ENCODE measurements around the gene CHRM5. TPM values are rescaled to one million over a fixed set of nuclear protein-coding genes. Genes with fewer than 3 reads are reported as not detected.
"Not testable (repeated sequence)": the region's sequence is repeated elsewhere in the genome, so short reads cannot be mapped to it uniquely, and the experiment has no call there.

CHRM5 gene
- total and polyA plus RNA-seq, 4 donors = 0.01 to 0.23 TPM; not detected in 2

- DNase-seq = no peak
- no peak overlapping the region for H3K27ac ChIP-seq (ENCODE audit: low read depth in 1 of 2, low read length in 1 of 2)
- no peak for ATAC-seq (ENCODE audit: insufficient read depth, low FRiP score)
- no peak overlapping the region for H3K4me3 ChIP-seq
- no peaks in the 10 kb centered on the region for H3K27me3 ChIP-seq (ENCODE audit: control insufficient read depth in 3 of 3, insufficient read depth in 3 of 3, low read length in 2 of 3)
- TF ChIP-seq, protein P1, sequence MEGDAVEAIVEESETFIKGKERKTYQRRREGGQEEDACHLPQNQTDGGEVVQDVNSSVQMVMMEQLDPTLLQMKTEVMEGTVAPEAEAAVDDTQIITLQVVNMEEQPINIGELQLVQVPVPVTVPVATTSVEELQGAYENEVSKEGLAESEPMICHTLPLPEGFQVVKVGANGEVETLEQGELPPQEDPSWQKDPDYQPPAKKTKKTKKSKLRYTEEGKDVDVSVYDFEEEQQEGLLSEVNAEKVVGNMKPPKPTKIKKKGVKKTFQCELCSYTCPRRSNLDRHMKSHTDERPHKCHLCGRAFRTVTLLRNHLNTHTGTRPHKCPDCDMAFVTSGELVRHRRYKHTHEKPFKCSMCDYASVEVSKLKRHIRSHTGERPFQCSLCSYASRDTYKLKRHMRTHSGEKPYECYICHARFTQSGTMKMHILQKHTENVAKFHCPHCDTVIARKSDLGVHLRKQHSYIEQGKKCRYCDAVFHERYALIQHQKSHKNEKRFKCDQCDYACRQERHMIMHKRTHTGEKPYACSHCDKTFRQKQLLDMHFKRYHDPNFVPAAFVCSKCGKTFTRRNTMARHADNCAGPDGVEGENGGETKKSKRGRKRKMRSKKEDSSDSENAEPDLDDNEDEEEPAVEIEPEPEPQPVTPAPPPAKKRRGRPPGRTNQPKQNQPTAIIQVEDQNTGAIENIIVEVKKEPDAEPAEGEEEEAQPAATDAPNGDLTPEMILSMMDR (IDR thresholded peaks at IDR 0.05; ENCODE audit: control extremely low read depth, extremely low read depth) = no peak
- H3K9me3 ChIP-seq (ENCODE audit: control insufficient read depth in 4 of 4, insufficient read depth in 3 of 4, low read length in 3 of 4) = no peaks in the 10 kb centered on the region
- H3K4me1 ChIP-seq (ENCODE audit: control insufficient read depth in 5 of 5, insufficient read depth in 5 of 5, low read length in 5 of 5) = peaks cover 0 to 4% (median 0%) of the 10 kb centered on the region in 5 donors
- no peak overlapping the region for H3K9ac ChIP-seq (ENCODE audit: insufficient read depth in 1 of 2, low read length in 2 of 2)
- 97% methylated on average over 9 of the region's 9 CpGs for WGBS, 2 donors
- peaks cover 0 to under 1% (median 0%) of the 10 kb centered on the region in 4 donors for H3K36me3 ChIP-seq (ENCODE audit: control insufficient read depth in 4 of 4, insufficient read depth in 4 of 4, low read length in 4 of 4)
Observed at GRCh38 chr15:34013746-34014145, 45.4 kb downstream of the CHRM5 start.

- TF ChIP-seq, protein P1 (IDR thresholded peaks at IDR 0.05; ENCODE audit: control extremely low read depth, extremely low read depth) = no peak
- WGBS, 2 donors = 87 to 90% methylated on average over 2 of the region's 2 CpGs
- ATAC-seq (ENCODE audit: insufficient read depth, low FRiP score) = no peak
Observed at GRCh38 chr15:34014556-34014955, 46.3 kb downstream of the CHRM5 start.

GRCh38 chr15:34018021-34018645 lies 49.8 kb downstream of the CHRM5 start:
- no peaks in the 10 kb centered on the region for H3K27me3 ChIP-seq (ENCODE audit: control insufficient read depth in 3 of 3, insufficient read depth in 3 of 3, low read length in 2 of 3)
- H3K4me1 ChIP-seq (ENCODE audit: control insufficient read depth in 5 of 5, insufficient read depth in 5 of 5, low read length in 5 of 5) = no peaks in the 10 kb centered on the region
- WGBS, 2 donors = 84 to 85% methylated on average over 16 of the region's 16 CpGs
- peaks cover 0 to 2% (median 0%) of the 10 kb centered on the region in 4 donors for H3K36me3 ChIP-seq (ENCODE audit: control insufficient read depth in 4 of 4, insufficient read depth in 4 of 4, low read length in 4 of 4)
- no peak for ATAC-seq (ENCODE audit: insufficient read depth, low FRiP score)
- DNase-seq = no peak
- TF ChIP-seq, protein P1 (IDR thresholded peaks at IDR 0.05; ENCODE audit: control extremely low read depth, extremely low read depth) = no peak
- no peak overlapping the region for H3K9ac ChIP-seq (ENCODE audit: insufficient read depth in 1 of 2, low read length in 2 of 2)
- H3K9me3 ChIP-seq (ENCODE audit: control insufficient read depth in 4 of 4, insufficient read depth in 3 of 4, low read length in 3 of 4) = no peaks in the 10 kb centered on the region
- H3K4me3 ChIP-seq = no peak overlapping the region
- no peak overlapping the region for H3K27ac ChIP-seq (ENCODE audit: low read depth in 1 of 2, low read length in 1 of 2)

More at GRCh38 chr15:34014556-34014955, 46.3 kb downstream of the CHRM5 start:
- Histone ChIP-seq H3K9ac (ENCODE audit: insufficient read depth in 1 of 2, low read length in 2 of 2) (no peak overlapping the region), H3K4me1 (ENCODE audit: control insufficient read depth in 5 of 5, insufficient read depth in 5 of 5, low read length in 5 of 5) (peaks cover 0 to 4% (median 0%) of the 10 kb centered on the region in 5 donors), H3K27me3 (ENCODE audit: control insufficient read depth in 3 of 3, insufficient read depth in 3 of 3, low read length in 2 of 3) (no peaks in the 10 kb centered on the region), H3K27ac (ENCODE audit: low read depth in 1 of 2, low read length in 1 of 2) (no peak overlapping the region), H3K36me3 (ENCODE audit: control insufficient read depth in 4 of 4, insufficient read depth in 4 of 4, low read length in 4 of 4) (peaks cover 0 to 2% (median 0%) of the 10 kb centered on the region in 4 donors), H3K4me3 (no peak overlapping the region), H3K9me3 (ENCODE audit: control insufficient read depth in 4 of 4, insufficient read depth in 3 of 4, low read length in 3 of 4) (no peaks in the 10 kb centered on the region)
- DNase-seq = no peak

DNA sequence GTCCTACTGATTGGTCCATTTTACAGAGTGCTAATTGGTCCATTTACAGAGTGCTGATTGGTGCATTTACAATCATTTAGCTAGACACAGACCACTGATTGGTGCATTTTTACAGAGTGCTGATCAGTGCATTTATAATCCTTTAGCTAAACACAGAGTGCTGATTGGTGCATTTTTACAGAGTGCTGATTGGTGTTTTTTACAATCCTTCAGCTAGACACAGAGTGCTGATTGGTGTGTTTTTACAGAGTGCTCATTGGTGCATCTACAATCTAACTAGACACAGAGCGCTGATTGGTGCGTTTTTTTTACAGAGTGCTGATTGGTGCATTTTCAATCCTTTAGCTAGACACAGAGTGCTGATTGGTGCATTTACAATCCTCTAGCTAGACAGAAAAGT lies 50.4 kb downstream of the CHRM5 start:
- not testable (repeated sequence) for H3K9ac ChIP-seq (ENCODE audit: insufficient read depth in 1 of 2, low read length in 2 of 2); H3K9me3 ChIP-seq (ENCODE audit: control insufficient read depth in 4 of 4, insufficient read depth in 3 of 4, low read length in 3 of 4); H3K4me3 ChIP-seq; DNase-seq; H3K4me1 ChIP-seq (ENCODE audit: control insufficient read depth in 5 of 5, insufficient read depth in 5 of 5, low read length in 5 of 5); ATAC-seq (ENCODE audit: insufficient read depth, low FRiP score); H3K27ac ChIP-seq (ENCODE audit: low read depth in 1 of 2, low read length in 1 of 2); H3K36me3 ChIP-seq (ENCODE audit: control insufficient read depth in 4 of 4, insufficient read depth in 4 of 4, low read length in 4 of 4); H3K27me3 ChIP-seq (ENCODE audit: control insufficient read depth in 3 of 3, insufficient read depth in 3 of 3, low read length in 2 of 3)
- WGBS, 2 donors = 100% methylated on average over 2 of the region's 2 CpGs
